CD14-positive monocyte (primary cell): ENCODE data around the gene PICK1. TPM values are rescaled to one million over a fixed set of nuclear protein-coding genes. Genes with fewer than 3 reads are reported as not detected.
A peak's percentile ranks its signal among the peaks of the same experiment; 100 is the strongest.

Experiments used
- DNase-seq, 3 donors: peaks; one replicate each; pipeline ENCODE4 v3.0.0-alpha.2; 2011 to 2022
- H2AFZ ChIP-seq: 2 replicates; pipeline ENCODE4 v1.6.0; 2012; ENCODE audit warnings: mild to moderate bottlenecking, low read depth, low read length, inconsistent platforms; ENCODE audit not compliant: insufficient read depth, poor library complexity, severe bottlenecking
- H3K27ac ChIP-seq, 2 donors: 1 replicate in 1 of 2; 2 replicates in 1 of 2; pipeline ENCODE4 v1.5.1; 2012 to 2013; ENCODE audit warnings: low read length in 2 of 2, control low read depth in 1 of 2, inconsistent platforms in 1 of 2, low read depth in 1 of 2, mild to moderate bottlenecking in 1 of 2
- H3K27me3 ChIP-seq, 2 donors: one replicate each; pipeline versions ENCODE4 v1.6.0 to v1.6.1; 2011 to 2013; ENCODE audit warnings: low read length in 2 of 2; ENCODE audit not compliant: control insufficient read depth in 2 of 2, insufficient read depth in 2 of 2
- H3K36me3 ChIP-seq, 2 donors: replicated peaks in 1 of 2; 1 replicate in 1 of 2; 2 replicates in 1 of 2; pipeline versions ENCODE4 v1.5.1 to v1.6.1; 2012 to 2013; ENCODE audit warnings: low read length in 2 of 2, control low read depth in 1 of 2, inconsistent platforms in 1 of 2, mild to moderate bottlenecking in 1 of 2; ENCODE audit not compliant: insufficient read depth in 2 of 2, control insufficient read depth in 1 of 2
- H3K4me1 ChIP-seq, 2 donors: 1 replicate in 1 of 2; 2 replicates in 1 of 2; pipeline versions ENCODE4 v1.5.1 to v1.6.1; 2012 to 2013; ENCODE audit warnings: low read length in 2 of 2, control low read depth in 1 of 2, inconsistent platforms in 1 of 2, mild to moderate bottlenecking in 1 of 2, moderate library complexity in 1 of 2; ENCODE audit not compliant: insufficient read depth in 2 of 2, control insufficient read depth in 1 of 2
- H3K4me2 ChIP-seq: replicated peaks from 2 replicates; pipeline ENCODE3; 2012; ENCODE audit warnings: low read length, moderate library complexity, mild to moderate bottlenecking; ENCODE audit not compliant: poor library complexity, severe bottlenecking; ENCODE audit errors: extremely low read depth
- H3K4me3 ChIP-seq, 3 experiments: fragments of 200-600 bp in 1 of 3; sonication (generic) in 1 of 3; replicated peaks in 1 of 3; 1 replicate in 2 of 3; 2 replicates in 1 of 3; pipeline ENCODE4 v1.5.1; 2011 to 2013; ENCODE audit warnings: low read length in 3 of 3, mild to moderate bottlenecking in 3 of 3, control low read depth in 2 of 3, low read depth in 2 of 3, inconsistent platforms in 1 of 3, moderate library complexity in 1 of 3
- H3K79me2 ChIP-seq: 2 replicates; pipeline ENCODE4 v1.6.0; 2012; ENCODE audit warnings: mild to moderate bottlenecking, control low read depth, inconsistent platforms, low read length, moderate library complexity; ENCODE audit not compliant: insufficient read depth
- H3K9ac ChIP-seq: 2 replicates; pipeline ENCODE4 v1.6.0; 2017; ENCODE audit warnings: low read length, mild to moderate bottlenecking; ENCODE audit not compliant: insufficient read depth, poor library complexity, severe bottlenecking
- H3K9me3 ChIP-seq, 2 donors: replicated peaks in 1 of 2; 1 replicate in 1 of 2; 2 replicates in 1 of 2; pipeline versions ENCODE4 v1.5.1 to v1.6.1; 2012 to 2013; ENCODE audit warnings: low read length in 2 of 2, control low read depth in 1 of 2; ENCODE audit not compliant: control insufficient read depth in 1 of 2, insufficient read depth in 1 of 2
- H4K20me1 ChIP-seq: 2 replicates; pipeline ENCODE4 v1.6.0; 2012; ENCODE audit warnings: mild to moderate bottlenecking, low read length, control low read depth, moderate library complexity; ENCODE audit not compliant: insufficient read depth
- H3K27ac Mint-ChIP-seq, 7 donors: one replicate each; pipeline ENCODE4 v1.8.0; 2020; ENCODE audit warnings: mild to moderate bottlenecking in 7 of 7, mixed read lengths in 7 of 7, moderate library complexity in 6 of 7, inconsistent platforms in 2 of 7
- H3K27me3 Mint-ChIP-seq, 3 donors: one replicate each; pipeline ENCODE4 v1.8.0; 2021 to 2022; ENCODE audit warnings: low read depth in 3 of 3, mild to moderate bottlenecking in 3 of 3, mixed read lengths in 3 of 3, moderate library complexity in 3 of 3, inconsistent platforms in 1 of 3
- H3K36me3 Mint-ChIP-seq, 2 donors: one replicate each; pipeline ENCODE4 v1.8.0; 2020; ENCODE audit warnings: mixed read lengths in 2 of 2, inconsistent platforms in 1 of 2, mild to moderate bottlenecking in 1 of 2
- H3K4me1 Mint-ChIP-seq: one replicate; pipeline ENCODE4 v1.8.0; 2020; ENCODE audit warnings: mild to moderate bottlenecking, mixed read lengths
- H3K4me3 Mint-ChIP-seq, 2 donors: one replicate each; pipeline ENCODE4 v1.8.0; 2020; ENCODE audit warnings: mild to moderate bottlenecking in 2 of 2, mixed read lengths in 2 of 2, moderate library complexity in 1 of 2
- H3K9me3 Mint-ChIP-seq, 7 donors: one replicate each; pipeline ENCODE4 v1.8.0; 2020 to 2022; ENCODE audit warnings: mixed read lengths in 7 of 7, mild to moderate bottlenecking in 6 of 7, moderate library complexity in 6 of 7, inconsistent platforms in 2 of 7
- CTCF ChIP-seq: fragments of 200-600 bp; IDR thresholded peaks from one replicate; pipeline ENCODE4 v1.8.0; 2022; ENCODE audit warnings: antibody characterized with exemption, mild to moderate bottlenecking
- WGBS: methylation state at CpG from one replicate; pipeline ENCODE4 v1.1.5; 2013; ENCODE audit warnings: missing lambda C conversion rate; ENCODE audit not compliant: insufficient coverage; 5-methylcytosine and 5-hydroxymethylcytosine counted together
- intact Hi-C, 2 donors: fragments of 100-400 bp; cut with micrococcal nuclease; formaldehyde crosslinking; loops; one replicate each; pipeline versions ENCODE4 v1.15.0 to v1.15.1; 2023
- polyA plus RNA-seq, 3 donors: library from polyadenylated mRNA; depleted of rRNA in 1 of 3; unstranded in 2 of 3; stranded (reverse) in 1 of 3; fragments of 300-500 nt in 2 of 3; fragments of >200 nt in 1 of 3; fragmentation: Illumina TruSeq in 2 of 3; gene quantifications; 1 replicate in 2 of 3; 2 replicates in 1 of 3; pipeline ENCODE4 v1.2.3, GENCODE V29; 2012 to 2021

Gene PICK1
- polyA plus RNA-seq, 3 donors = 6.4 to 16.9 (median 7.2) TPM

- intact Hi-C loops = no loop called here
- 93% methylated on average over 9 of the region's 9 CpGs for WGBS
- Mint-ChIP-seq H3K4me1 (peaks cover under 1% of the 10 kb centered on the region), H3K27ac (peak overlapping the region in 1 of 7 donors; percentile 23), H3K4me3 (no peak overlapping the region), H3K36me3 (no peaks in the 10 kb centered on the region), H3K9me3 (peaks cover 0 to 2% (median 0%) of the 10 kb centered on the region in 7 donors), H3K27me3 (peaks cover 0 to 4% (median 4%) of the 10 kb centered on the region in 3 donors)
- Histone ChIP-seq H3K4me1 (no peaks in the 10 kb centered on the region), H3K79me2 (no peaks in the 10 kb centered on the region), H3K9me3 (no peaks in the 10 kb centered on the region), H2AFZ (no peak overlapping the region), H3K4me3 (no peak overlapping the region), H4K20me1 (no peaks in the 10 kb centered on the region), H3K27me3 (no peaks in the 10 kb centered on the region), H3K4me2 (no peak overlapping the region), H3K9ac (no peak overlapping the region), H3K27ac (no peak overlapping the region), H3K36me3 (no peaks in the 10 kb centered on the region)
- no peak for TF ChIP-seq CTCF
- DNase-seq = no peak
Measured at GRCh38 chr22:38027487-38027886, 29.7 kb upstream of the PICK1 start.

- Histone ChIP-seq H3K9ac (no peak overlapping the region), H3K79me2 (no peaks in the 10 kb centered on the region), H3K4me1 (peaks cover 9 to 10% of the 10 kb centered on the region in 2 donors), H4K20me1 (no peaks in the 10 kb centered on the region), H3K36me3 (no peaks in the 10 kb centered on the region), H3K4me3 (no peak overlapping the region), H3K27me3 (no peaks in the 10 kb centered on the region), H3K9me3 (no peaks in the 10 kb centered on the region), H3K27ac (no peak overlapping the region), H3K4me2 (no peak overlapping the region), H2AFZ (no peak overlapping the region)
- TF ChIP-seq CTCF = no peak
- Mint-ChIP-seq H3K36me3 (no peaks in the 10 kb centered on the region), H3K27me3 (peaks cover 0 to 4% (median 3%) of the 10 kb centered on the region in 3 donors), H3K27ac (no peak overlapping the region), H3K4me3 (no peak overlapping the region), H3K4me1 (peaks cover 5% of the 10 kb centered on the region), H3K9me3 (peaks cover 0 to 3% (median 0%) of the 10 kb centered on the region in 7 donors)
- 97% methylated on average over 14 of the region's 15 CpGs for WGBS
- intact Hi-C loops = no loop called here
- DNase-seq = no peak
Measured at GRCh38 chr22:38028344-38029130, 28.7 kb upstream of the PICK1 start.
